PC-9 (cell line): ENCODE measurements around the gene SART3. TPM values are rescaled to one million over a fixed set of nuclear protein-coding genes. Genes with fewer than 3 reads are reported as not detected.

Experiments used
- BruUV-seq: library from RNA; stranded (reverse); fragments of 400-500 nt; replicated peaks from 2 replicates; lab custom pipeline; 2021; lab: Mats Ljungman, UMichigan
- CTCF ChIA-PET: fragments of 300-600 bp; sonication (Branson Sonifier 250); formaldehyde crosslinking; loops from one replicate; lab custom pipeline; 2022; ENCODE audit warnings: antibody characterized with exemption; lab: Charles Lee
- POLR2A ChIA-PET: fragments of 300-600 bp; sonication (Branson Sonifier 250); formaldehyde crosslinking; loops from one replicate; lab custom pipeline; 2022; ENCODE audit warnings: antibody characterized with exemption; ENCODE audit not compliant: unreplicated experiment; lab: Charles Lee
- DNase-seq, 2 experiments: peaks; one replicate each; pipeline versions ENCODE4 v3.0.0 to v3.0.0-alpha.2; 2015 to 2022; ENCODE audit warnings: mixed read lengths in 1 of 2
- H2AFZ ChIP-seq: fragments of 200-600 bp; sonication (generic); 2 replicates; pipeline ENCODE4 v1.8.1; 2017; ENCODE audit warnings: antibody characterized with exemption
- H3F3A ChIP-seq: fragments of 200-600 bp; sonication (generic); 2 replicates; pipeline ENCODE4 v1.8.1; 2017; ENCODE audit warnings: antibody characterized with exemption, mild to moderate bottlenecking, low read depth; ENCODE audit not compliant: insufficient read depth
- H3K27ac ChIP-seq: fragments of 200-600 bp; sonication (generic); 2 replicates; pipeline ENCODE4 v1.6.1; 2016; ENCODE audit warnings: mixed run types
- H3K27me3 ChIP-seq: fragments of 200-600 bp; sonication (generic); 2 replicates; pipeline ENCODE4 v1.6.1; 2016; ENCODE audit warnings: low read depth, mixed run types; ENCODE audit not compliant: insufficient read depth
- H3K36me3 ChIP-seq: fragments of 200-600 bp; sonication (generic); 2 replicates; pipeline ENCODE4 v1.6.1; 2016; ENCODE audit warnings: low read depth, mixed run types
- H3K4me1 ChIP-seq: fragments of 200-600 bp; sonication (generic); replicated peaks from 2 replicates; pipeline ENCODE4 v1.6.1; 2016; ENCODE audit warnings: mixed run types; ENCODE audit not compliant: insufficient read depth
- H3K4me2 ChIP-seq: fragments of 200-600 bp; sonication (generic); 2 replicates; pipeline ENCODE4 v1.6.1; 2017; ENCODE audit warnings: mixed run types
- H3K4me3 ChIP-seq: fragments of 200-600 bp; sonication (generic); 2 replicates; pipeline ENCODE4 v1.6.1; 2016; ENCODE audit warnings: mixed run types
- H3K79me2 ChIP-seq: fragments of 200-600 bp; sonication (generic); 2 replicates; pipeline ENCODE4 v1.6.1; 2017; ENCODE audit warnings: low read depth, mixed run types
- H3K9me2 ChIP-seq: fragments of 200-600 bp; sonication (generic); 2 replicates; pipeline ENCODE4 v1.8.1; 2017; ENCODE audit warnings: mild to moderate bottlenecking; ENCODE audit not compliant: insufficient read depth
- H3K9me3 ChIP-seq: fragments of 200-600 bp; sonication (generic); 2 replicates; pipeline ENCODE4 v1.8.1; 2016; ENCODE audit warnings: low read depth; ENCODE audit not compliant: insufficient read depth
- H4K20me1 ChIP-seq: fragments of 200-600 bp; sonication (generic); 2 replicates; pipeline ENCODE4 v1.8.1; 2017; ENCODE audit not compliant: insufficient read depth
- EZH2 ChIP-seq: fragments of 200-600 bp; sonication (generic); IDR thresholded peaks from 2 replicates; pipeline ENCODE4 v1.8.0; 2017; ENCODE audit warnings: antibody characterized with exemption, low read depth
- intact Hi-C: fragments of 100-400 bp; cut with micrococcal nuclease; formaldehyde crosslinking; loops from one replicate; pipeline ENCODE4 v1.10.0; 2022; ENCODE audit not compliant: unreplicated experiment
- total RNA-seq: library from RNA; stranded (reverse); gene quantifications from 2 replicates; pipeline ENCODE4 v1.2.3, GENCODE V29; 2021
- TF ChIP-seq, protein P1 (sequence below): fragments of 200-600 bp; sonication (generic); conservative IDR thresholded peaks from 2 replicates; pipeline ENCODE4 v1.6.1; 2017; ENCODE audit warnings: mixed run types, antibody characterized with exemption, mild to moderate bottlenecking, moderate library complexity

SART3 gene
- total RNA-seq, 1 experiment from 2014 or later: 49.3 TPM

DNA sequence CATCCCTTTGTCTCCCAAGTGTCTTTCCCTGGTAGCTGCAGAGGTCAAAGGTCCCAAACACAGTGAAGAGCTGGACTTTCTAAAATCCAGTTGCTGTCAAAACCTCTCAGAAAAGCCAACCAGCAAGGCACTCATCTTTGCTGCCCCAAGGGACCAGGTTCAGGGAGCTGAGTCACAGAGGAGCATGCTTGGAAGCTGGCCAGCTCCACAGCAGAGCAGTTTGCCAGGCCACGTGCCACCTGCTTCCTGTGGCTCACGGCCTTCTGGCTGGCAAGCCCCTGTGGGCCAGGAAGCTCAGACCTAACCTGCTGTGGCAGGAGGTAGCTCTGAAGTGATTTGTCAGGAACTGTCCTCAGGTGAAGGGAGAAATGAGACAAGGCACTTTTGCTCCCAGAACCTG, 5.0 kb upstream of the SART3 start:
- peaks cover 5% of the 10 kb centered on the region for H4K20me1 ChIP-seq
- H3K4me2 ChIP-seq: peak overlapping the region; percentile 1; the same call in 1 of the 2 replicates
- no peak overlapping the region for H2AFZ ChIP-seq
- no peaks in the 10 kb centered on the region for H3K9me2 ChIP-seq
- H3K4me1 ChIP-seq: peaks cover 18% of the 10 kb centered on the region
- intact Hi-C loops: loop anchor here (10.0 kb wide), 1 partner anchor 99 kb away; no protein-coding TSS in a partner anchor
- POLR2A ChIA-PET: interaction anchor here (0.6 kb wide), 2 partner anchors 62 to 68 kb away, joined by 3 to 23 read pairs; partner anchors contain the start of gene SELPLG
- no peaks in the 10 kb centered on the region for H3K27me3 ChIP-seq
- DNase-seq: peak; percentile 74 to 83
- no peaks in the 10 kb centered on the region for H3K9me3 ChIP-seq
- CTCF ChIA-PET: interaction anchor here (0.5 kb wide), 1 partner anchor 68 kb away, joined by 5 read pairs; no protein-coding TSS in a partner anchor
- H3K27ac ChIP-seq: peak overlapping the region; percentile 39
- no peak overlapping the region for H3K4me3 ChIP-seq
- peaks cover 28% of the 10 kb centered on the region for H3F3A ChIP-seq
- no TSS peak for BruUV-seq
- no peak for TF ChIP-seq EZH2
- TF ChIP-seq, protein P1, sequence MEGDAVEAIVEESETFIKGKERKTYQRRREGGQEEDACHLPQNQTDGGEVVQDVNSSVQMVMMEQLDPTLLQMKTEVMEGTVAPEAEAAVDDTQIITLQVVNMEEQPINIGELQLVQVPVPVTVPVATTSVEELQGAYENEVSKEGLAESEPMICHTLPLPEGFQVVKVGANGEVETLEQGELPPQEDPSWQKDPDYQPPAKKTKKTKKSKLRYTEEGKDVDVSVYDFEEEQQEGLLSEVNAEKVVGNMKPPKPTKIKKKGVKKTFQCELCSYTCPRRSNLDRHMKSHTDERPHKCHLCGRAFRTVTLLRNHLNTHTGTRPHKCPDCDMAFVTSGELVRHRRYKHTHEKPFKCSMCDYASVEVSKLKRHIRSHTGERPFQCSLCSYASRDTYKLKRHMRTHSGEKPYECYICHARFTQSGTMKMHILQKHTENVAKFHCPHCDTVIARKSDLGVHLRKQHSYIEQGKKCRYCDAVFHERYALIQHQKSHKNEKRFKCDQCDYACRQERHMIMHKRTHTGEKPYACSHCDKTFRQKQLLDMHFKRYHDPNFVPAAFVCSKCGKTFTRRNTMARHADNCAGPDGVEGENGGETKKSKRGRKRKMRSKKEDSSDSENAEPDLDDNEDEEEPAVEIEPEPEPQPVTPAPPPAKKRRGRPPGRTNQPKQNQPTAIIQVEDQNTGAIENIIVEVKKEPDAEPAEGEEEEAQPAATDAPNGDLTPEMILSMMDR: no peak
- H3K36me3 ChIP-seq: peaks cover 31% of the 10 kb centered on the region
- H3K79me2 ChIP-seq: peaks cover 21% of the 10 kb centered on the region

DNA sequence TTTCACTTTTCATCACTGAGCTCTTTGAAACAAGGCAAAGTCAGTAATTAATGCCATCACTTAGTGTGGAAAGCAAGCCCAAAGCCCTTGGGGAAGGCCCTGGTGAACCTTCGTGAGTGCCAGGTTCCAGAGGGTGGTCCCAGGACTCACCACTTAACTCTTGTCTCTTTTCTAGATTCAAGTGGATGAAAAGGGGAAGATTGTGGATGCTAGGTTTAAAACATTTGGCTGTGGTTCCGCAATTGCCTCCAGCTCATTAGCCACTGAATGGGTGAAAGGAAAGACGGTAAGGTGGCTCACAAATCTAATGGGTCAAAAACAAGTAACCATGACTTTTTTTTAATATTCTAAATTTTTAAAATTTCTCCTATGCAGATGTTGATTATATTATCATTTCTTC, 4.2 kb upstream of the SART3 start:
- Histone ChIP-seq H3K36me3 (peaks cover 31% of the 10 kb centered on the region), H3K27ac (no peak overlapping the region), H3K9me2 (no peaks in the 10 kb centered on the region), H3F3A (peaks cover 28% of the 10 kb centered on the region), H3K79me2 (peaks cover 29% of the 10 kb centered on the region), H2AFZ (no peak overlapping the region), H3K9me3 (no peaks in the 10 kb centered on the region), H3K27me3 (no peaks in the 10 kb centered on the region), H3K4me2 (no peak overlapping the region), H3K4me3 (no peak overlapping the region), H4K20me1 (peaks cover 5% of the 10 kb centered on the region), H3K4me1 (peaks cover 18% of the 10 kb centered on the region)
- DNase-seq: no peak
- CTCF ChIA-PET: interaction anchor here (0.7 kb wide), 1 partner anchor 165 kb away, joined by 3 read pairs; no protein-coding TSS in a partner anchor
- POLR2A ChIA-PET: interaction anchor here (0.6 kb wide), 1 partner anchor 130 kb away, joined by 5 read pairs; no protein-coding TSS in a partner anchor
- TF ChIP-seq, protein P1: no peak
- no peak for TF ChIP-seq EZH2
- intact Hi-C loops: loop anchor here (10.0 kb wide), 1 partner anchor 100 kb away; no protein-coding TSS in a partner anchor
- BruUV-seq: no TSS peak

GRCh38 chr12:108564724-108565123, 3.8 kb upstream of the SART3 start:
- Histone ChIP-seq H3K79me2 (peaks cover 33% of the 10 kb centered on the region), H3F3A (peaks cover 28% of the 10 kb centered on the region), H4K20me1 (peaks cover 5% of the 10 kb centered on the region), H3K4me3 (no peak overlapping the region), H3K9me2 (no peaks in the 10 kb centered on the region), H2AFZ (no peak overlapping the region), H3K9me3 (no peaks in the 10 kb centered on the region), H3K4me2 (no peak overlapping the region), H3K36me3 (peaks cover 31% of the 10 kb centered on the region), H3K4me1 (peaks cover 21% of the 10 kb centered on the region), H3K27ac (no peak overlapping the region), H3K27me3 (no peaks in the 10 kb centered on the region)
- intact Hi-C loops: loop anchor here (10.0 kb wide), 1 partner anchor 100 kb away; no protein-coding TSS in a partner anchor
- no peak for DNase-seq
- CTCF ChIA-PET: interaction anchor here (0.6 to 0.7 kb wide), 2 partner anchors 166 to 651 kb away, joined by 3 read pairs; no protein-coding TSS in a partner anchor
- POLR2A ChIA-PET: interaction anchor here (0.6 kb wide), 1 partner anchor 131 kb away, joined by 5 read pairs; no protein-coding TSS in a partner anchor
- no TSS peak for BruUV-seq
- no peak for TF ChIP-seq EZH2
- TF ChIP-seq, protein P1: no peak
